ENCODE measurements around the gene TC2N.

- TF ChIP-seq POLR2A (IDR thresholded peaks at IDR 0.05; ENCODE audit: borderline replicate concordance, extremely low read depth, insufficient read depth, insufficient read length) (no peak), CTCF (IDR thresholded peaks at IDR 0.05 in 2 of 3, conservative IDR thresholded peaks at IDR 0.05 in 1 of 3; ENCODE audit: borderline replicate concordance in 1 of 3, insufficient read depth in 1 of 3, low read depth in 2 of 3, low read length in 2 of 3) (no peak), MAX (IDR thresholded peaks at IDR 0.05) (no peak), POLR2AphosphoS5 (IDR thresholded peaks at IDR 0.05; ENCODE audit: low read depth, low read length) (no peak)
These were observed 37.8 kb upstream of the TC2N start for GRCh38 chr14:91904956-91905645.
